GM21390 (cell line): ENCODE data around the gene MEGF11.

Experiments used
- ATAC-seq: cut with Tn5 transposase; IDR thresholded peaks from one replicate; pipeline ENCODE4 v1.9.1; 2021; ENCODE audit not compliant: unreplicated experiment

The MEGF11 gene

DNA sequence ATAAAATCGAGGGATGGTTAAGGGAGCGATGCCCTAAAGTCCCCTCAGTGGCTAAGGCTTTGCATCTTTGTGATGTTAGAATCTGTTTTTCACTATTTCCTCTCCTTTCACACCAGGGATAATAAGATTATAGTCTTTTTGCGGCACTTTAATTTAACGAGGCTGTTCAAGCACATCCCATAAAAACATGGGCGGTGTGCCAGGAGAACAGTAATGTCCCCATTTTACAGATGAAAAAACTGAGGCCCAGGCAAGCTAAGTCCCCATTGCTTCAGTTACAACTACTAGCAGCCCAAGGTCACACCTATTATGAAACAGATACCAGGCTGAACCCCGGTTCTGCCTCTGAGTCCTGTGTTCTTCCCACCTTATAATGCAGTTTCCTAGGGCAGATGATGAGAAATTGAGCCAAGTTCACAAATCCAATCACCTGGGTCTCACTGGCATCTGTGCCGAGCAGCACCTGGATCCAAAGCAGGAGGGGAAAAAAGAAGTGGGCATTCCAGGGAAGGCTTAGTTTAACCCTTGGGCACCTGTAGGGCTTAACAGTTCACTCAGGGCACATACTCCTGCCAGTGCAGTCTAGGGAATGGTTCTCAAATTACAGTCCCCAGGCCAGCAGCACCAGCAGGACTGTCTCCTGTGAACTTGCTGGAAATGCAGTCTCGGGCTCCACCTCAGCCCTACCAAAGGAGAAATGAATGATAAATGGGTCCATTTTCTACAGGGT is 215.0 kb downstream of the MEGF11 start:
- ATAC-seq, result no peak

DNA sequence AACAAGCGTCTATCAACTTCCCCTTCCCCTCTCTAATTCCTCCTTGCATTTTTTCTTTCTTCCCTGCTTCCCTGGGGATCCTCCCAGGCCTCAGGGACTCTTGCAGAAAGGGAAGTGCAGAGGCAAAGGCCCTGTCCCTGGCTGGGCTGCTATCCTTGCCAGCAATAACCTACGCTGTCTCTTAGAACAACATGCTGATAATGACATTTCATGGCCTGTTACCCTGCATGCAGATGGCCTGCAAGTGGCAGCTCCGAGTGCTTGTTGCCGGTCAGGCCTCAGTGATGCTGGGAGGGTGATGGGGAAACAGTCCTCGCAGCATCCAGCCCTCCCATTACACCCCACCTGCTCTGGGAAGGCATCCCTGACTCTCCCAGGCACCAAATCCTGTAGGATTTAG is 216.7 kb downstream of the MEGF11 start:
- no peak for ATAC-seq

DNA sequence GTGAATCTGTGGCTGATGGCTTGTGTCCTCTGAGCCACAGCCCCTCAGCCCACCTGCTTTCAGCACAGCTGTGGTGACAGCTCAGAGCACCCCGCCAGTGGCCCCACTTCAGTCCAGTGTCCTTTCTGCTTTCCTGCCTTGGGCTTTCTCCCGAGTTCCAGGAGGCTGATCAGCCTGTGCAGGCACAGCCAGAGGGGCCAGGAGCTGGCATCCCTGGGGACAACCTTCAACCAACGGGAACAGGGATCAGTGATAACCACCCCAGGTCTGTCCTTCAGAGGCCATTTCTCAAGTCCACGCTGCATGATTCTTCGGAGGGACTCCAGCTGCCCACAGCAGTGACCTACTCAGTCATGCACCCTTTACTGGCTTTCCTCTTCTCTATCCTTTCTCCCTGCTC is 217.6 kb downstream of the MEGF11 start:
- no peak for ATAC-seq

DNA sequence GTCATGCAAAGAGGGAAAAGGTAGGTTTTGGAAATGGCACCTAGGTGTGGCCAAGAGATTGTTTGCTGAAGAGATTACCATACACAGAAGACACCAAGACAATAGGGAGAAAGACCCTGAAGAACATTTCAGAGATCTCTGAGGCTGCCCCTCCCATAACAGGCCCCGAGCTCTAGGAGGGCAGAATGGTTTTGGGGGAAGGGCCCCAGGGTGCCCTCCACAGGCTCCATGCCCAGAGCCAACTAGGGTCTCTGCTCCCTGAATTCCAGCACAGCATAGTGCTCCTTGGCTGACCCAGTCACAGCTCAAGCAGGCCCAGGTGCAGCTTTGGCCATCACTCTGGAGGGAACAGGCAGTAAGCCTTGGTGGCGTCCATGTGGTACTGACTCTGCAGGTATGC is 220.4 kb downstream of the MEGF11 start:
- no peak for ATAC-seq

DNA sequence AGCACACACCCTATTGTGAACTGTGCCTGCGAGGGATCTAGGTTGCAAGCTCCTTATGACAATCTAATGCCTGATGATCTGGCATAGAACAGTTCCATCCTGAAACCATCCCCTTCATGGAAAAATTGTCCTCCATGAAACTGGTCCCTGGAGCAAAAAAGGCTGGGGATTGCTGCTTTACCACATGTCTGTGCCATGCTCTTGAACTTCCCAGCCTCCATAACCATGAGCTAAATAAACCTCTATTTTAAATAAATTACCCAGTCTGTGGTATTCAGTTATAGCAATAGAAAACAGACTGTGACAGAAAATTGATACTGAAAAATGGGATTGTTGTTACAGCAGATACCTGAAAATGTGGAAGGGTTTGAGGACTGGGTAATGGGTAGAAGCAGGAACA is 221.5 kb downstream of the MEGF11 start:
- no peak for ATAC-seq

DNA sequence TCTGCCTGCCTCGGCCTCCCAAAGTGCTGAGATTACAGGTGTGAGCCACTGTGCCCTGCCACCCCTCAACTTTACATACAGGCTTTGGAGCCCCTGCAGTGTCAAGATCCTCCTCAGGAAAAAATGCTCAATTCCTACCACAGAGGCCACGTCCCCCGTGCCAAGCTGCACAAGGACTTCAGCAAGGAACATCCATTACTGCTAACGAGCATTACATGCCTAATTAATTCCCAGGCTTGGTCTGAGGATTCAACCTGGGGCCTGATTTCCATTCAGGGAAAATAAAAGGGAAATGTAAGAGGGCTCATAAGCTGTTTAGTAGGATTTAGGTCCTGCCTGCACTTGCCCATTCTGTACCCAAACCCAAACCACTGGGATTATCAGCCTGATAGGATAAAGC is 222.9 kb downstream of the MEGF11 start:
- no peak for ATAC-seq

DNA sequence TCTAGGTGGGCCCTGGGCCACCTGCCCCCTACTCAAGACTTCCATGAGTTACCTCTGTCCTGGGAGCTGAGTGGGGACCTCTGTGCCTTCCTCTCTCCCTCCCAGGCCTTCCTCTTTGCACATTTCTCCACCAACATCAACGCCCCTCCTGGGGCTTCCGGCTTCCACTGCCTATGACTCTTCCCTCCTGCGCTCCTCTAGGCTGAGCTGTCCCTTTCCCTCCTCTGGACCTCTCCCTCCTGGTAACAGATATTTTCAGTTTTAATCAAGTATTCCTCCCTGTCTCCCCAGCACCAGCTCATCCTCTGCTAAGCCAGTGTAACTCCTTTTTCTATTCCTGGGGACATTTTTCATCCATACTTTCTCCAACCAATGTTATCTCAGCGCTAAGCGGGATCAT is 223.9 kb downstream of the MEGF11 start:
- ATAC-seq, result no peak

DNA sequence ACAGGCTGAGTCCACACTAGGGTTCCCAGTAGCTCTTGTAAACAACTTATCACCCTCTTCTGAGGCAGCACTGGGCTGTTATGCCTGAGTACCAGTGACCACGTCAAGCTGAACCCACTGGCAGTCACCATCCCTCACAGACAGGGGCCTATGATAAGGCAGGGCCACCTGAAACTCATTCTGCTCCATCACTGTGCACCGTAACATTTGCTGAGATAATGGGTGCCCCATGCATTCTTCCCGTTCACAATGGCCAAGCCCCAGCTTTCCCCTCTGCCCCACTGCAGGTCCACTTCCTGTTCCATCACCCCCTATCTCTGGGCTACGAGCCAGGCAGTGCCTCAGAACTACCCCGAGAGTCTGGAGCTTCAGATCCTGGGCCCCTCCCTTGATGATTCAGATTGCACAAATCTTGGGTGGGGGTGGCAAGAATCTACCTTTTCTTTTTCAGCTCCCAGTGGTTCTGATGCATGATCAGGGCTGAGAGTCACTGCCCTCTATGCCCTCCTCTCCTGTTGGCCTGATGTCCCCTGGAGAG is 226.2 kb downstream of the MEGF11 start:
- no peak for ATAC-seq

DNA sequence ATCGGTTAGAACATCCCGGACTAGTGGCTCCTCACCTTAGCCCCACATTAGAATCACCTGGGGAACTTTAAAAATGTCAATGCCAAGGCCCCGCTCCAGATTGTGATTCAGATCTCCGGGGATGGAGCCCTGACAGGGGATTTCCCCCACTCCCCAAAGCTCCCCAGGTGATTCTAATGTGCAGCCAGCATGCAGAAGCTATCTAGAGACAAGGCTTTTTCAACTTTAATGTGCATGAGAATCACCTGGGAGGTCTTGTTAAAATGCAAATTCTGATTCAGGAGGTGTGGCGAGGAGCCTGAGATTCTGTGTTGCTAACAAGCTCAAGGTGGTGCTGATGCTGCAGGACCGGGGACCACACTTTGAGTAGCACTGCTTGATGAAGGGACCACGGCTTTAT is 227.6 kb downstream of the MEGF11 start:
- ATAC-seq, result no peak

DNA sequence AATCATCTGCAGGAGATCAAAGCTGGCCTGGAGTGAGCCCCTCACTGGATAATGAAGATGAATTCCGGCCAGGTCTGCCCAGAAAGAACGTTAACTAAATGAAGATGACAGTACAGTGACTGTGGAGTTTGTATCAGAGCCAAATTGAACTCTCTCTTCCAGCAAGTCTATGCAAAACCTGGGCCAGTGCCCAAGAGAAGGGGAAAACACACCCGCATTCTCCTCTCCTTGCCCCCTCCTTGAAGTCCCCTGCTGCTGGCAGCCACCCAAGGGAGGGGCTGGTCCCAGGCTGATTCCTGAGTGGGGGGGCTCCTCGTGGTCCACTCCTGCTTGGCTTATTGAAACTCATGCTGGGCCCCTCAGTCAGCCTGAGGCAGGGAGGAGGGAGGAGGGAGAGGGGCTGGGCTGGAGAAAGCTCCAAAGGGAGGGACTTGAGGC is 228.5 kb downstream of the MEGF11 start:
- ATAC-seq, result no peak

DNA sequence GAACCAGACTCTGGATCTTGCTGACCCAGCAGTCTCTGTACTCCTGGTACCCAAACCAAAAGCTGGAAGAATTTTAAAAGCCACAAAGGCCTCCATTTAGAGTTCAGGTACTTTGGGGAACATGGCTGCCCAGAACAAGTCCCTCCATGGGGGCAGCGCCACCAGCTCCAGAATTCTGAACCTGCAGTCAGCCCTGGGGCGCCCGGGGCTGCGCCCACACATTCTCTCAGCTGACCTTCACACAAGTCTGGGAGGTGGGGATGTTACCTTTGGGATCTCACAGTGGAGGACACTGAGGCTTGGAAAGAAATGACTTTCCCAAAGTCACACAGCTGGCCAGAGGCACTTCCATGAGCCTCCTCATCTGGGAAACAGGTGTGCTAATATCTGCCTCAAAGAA is 229.4 kb downstream of the MEGF11 start:
- no peak for ATAC-seq

DNA sequence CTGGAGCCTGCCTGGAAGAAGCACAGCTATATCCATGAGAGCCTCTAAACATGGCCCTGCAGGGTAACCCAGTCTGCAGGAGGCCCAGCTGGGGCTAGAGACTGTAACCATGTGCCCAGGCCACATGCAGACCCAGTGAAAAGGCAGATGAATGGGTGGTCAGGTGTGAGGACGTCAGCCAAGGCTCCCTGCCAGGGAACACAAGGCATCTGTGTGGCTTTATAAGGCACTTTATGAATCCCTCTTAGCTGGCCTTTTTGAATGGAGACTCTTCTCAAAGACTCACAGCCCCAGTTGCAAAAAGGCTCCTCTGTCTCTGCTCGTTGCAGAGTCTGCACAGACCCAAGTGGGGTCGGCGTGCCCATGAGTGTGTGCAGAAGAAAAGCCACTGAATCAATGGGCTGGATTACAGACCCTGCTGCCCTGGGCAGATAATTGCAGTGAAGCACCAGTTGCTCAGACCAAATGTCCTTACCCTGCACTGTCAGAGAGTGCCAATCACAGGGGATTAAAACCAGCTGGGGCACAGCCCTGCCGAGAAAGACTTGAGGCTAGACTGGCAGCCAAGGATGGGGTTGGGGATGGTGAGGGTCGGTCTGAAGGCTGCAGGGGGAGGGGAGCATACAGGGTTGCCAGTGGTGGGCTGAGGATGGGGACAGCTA is 230.1 kb downstream of the MEGF11 start:
- ATAC-seq, result no peak

DNA sequence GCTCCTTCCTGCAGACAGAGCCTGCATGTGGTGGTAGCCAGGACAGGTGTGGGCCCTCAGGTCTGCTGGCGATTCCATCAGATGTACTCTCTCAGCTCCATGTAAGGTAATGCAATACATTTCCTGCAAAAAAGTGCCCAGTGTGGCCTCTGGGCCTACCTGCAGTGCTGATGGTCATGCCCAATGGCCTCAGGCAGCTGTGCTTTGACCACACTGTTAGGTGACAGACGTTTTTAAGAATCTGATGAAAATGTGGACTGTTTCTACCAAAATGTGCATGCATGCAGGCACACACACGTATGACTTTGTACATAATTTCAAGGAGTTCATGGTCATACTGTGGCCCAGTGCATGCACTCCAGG is 231.4 kb downstream of the MEGF11 start:
- ATAC-seq, result no peak

DNA sequence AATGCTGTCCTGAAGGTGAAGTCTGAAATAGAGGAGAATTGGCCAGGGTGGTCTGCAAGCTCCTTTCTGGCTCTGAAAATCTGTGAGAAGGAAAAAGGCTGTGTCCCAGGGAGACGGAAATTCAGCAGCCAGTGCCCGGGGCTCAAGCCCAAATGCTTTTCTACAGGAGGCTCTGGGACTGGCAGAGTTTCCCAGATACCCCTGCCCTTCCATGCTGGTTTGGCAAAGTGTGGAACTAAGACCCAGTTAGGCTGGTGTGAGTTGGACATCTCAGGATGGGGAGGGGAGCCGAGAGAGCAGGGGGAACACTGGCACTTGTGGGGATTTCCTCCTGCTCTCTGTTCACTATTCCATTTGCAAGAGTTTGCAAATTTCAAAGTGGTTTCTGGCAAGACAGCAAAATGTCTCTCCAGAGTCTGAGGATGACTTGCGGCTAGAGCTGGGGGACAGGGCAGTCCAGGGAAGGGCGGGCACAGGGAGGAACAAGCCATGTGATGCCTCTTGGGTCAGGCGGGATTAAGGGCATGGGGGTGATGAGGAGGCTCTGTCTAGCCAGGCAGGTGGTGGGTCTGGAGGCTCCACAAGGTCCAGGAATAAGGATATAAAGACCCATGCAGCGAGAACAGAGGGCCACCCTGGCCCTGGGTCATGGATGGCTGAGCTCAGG is 231.9 kb downstream of the MEGF11 start:
- ATAC-seq, result no peak

DNA sequence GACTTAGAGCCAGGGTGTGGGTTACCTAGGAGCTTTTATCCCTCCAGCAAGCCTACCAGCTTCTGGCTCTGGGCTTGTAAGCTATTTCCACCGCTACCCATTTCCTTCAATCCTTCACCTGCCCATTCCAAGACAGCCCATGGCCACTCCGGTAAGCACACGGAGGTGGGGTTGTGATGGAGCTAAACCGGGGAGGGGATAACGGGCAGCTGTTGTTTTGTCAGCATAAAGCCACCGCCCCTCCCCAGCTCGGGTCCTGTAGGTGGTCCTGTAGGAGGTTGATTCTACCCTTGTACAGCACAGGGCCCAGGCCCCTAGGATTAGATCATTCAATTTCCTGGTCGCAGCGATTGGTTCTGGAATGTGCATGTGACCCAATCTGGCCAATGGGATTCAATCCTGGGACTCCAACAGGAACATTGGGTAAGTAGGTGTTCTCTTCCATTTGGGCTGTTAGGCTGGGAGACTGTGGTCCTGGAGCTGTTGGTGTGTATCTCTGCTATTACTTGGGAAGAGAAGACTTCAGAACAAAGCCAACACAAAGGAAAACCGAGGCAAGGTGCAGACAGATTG is 233.6 kb downstream of the MEGF11 start:
- no peak for ATAC-seq

DNA sequence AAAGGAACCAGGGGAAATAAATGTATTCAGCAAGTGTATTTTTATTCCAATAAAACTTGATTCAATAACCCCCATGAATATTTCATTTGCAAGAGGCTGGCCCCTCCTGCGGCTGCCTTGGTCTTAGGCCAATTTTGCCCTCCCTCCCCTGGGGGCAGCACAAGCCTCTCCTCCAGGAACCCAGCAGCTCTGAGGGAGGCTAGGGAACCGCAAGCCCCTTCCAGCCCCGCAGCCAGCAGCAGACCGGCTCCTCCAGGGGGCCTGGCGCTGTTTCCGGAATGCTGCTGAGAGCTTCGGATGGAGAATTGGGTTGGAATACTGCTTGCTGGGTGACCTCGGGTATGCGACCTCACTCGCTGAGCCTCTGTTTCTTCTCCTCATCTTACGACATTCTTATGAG is 234.2 kb downstream of the MEGF11 start:
- no peak for ATAC-seq

DNA sequence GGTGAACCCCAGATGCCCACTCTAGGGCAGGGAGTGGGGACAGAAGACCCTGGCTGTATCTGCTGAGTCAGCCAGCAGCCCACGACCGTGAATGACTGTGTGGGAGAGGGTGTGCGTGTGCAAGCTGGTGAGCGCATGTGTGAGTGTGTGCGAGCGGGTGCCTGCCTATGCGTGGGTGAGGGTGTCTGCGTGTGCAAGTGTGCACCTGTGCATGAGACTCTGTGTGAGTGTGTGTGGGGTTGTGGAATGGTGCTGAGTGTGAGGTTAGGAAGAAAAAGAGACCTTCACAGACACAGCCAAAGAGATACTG is 235.1 kb downstream of the MEGF11 start:
- ATAC-seq, result no peak

DNA sequence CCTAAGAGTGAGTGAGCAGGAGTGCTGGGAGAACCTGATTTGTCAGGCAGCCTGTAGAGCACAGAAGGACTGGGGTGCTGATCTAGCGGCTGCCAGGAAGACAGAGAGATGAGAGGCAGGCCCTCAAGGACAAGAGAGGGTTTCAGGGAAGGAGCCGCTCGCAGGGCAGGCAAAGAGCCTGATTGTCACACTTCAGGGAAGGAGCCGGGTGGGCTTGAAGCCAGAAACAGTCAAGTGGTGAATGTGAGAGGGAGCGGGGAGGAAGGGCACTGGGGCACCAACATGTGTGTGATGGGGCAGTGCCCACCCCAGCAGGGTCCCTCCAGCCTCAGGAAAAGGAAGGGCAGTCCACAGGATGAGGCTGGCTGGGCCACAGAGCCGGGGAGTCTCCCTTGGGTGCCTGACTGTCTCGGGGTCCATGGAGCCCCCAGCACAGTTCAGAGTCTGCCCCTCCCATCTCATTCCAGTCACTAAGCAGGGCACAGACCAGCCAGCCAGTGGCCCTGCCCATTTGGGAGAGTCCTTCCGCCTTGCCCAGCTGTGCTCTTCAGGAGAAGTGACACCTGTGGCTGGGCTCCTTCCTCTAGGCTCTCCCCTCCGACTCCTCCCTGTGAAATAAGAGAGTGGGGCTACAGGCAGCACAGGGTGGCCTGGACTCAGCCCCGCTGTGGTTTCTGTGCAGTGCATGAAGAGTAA is 235.6 kb downstream of the MEGF11 start:
- no peak for ATAC-seq

DNA sequence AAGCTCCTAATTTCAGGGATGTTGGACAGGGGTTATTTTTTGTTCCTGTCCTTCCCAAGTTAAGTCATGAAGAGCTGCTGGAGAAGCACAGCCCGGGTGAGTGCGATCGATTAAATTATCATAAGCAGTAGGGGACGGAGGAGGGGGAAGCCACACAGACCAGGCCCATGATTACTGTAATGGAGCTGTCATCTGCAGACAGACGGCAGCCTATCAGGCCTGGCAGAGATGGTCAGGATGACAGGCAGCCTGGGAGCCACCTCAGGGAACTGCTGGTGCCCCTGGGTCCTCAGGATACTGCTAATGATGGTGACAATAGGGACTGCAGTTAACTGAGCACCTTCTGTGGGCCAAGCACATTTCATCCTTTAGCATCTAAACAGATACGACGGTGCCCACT is 236.6 kb downstream of the MEGF11 start:
- no peak for ATAC-seq

DNA sequence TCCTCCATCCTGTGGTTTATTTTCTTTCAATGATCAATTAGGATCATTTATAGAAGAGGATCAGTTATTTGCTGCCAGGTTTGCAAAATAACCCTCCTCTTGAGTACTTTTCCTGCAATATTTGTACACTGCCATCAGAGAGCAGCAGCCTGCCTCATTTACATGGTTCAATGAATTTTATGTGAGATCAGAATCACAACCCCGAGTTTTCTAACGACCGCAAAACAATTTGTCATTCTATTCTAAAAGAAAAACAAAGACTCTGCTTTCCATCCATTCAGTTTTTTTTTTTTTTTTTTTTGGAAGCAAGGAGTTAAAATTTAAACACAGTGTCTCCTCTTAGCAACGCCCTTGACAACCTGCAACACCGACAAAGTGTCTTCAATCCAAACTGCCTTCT is 237.4 kb downstream of the MEGF11 start:
- ATAC-seq, result no peak

DNA sequence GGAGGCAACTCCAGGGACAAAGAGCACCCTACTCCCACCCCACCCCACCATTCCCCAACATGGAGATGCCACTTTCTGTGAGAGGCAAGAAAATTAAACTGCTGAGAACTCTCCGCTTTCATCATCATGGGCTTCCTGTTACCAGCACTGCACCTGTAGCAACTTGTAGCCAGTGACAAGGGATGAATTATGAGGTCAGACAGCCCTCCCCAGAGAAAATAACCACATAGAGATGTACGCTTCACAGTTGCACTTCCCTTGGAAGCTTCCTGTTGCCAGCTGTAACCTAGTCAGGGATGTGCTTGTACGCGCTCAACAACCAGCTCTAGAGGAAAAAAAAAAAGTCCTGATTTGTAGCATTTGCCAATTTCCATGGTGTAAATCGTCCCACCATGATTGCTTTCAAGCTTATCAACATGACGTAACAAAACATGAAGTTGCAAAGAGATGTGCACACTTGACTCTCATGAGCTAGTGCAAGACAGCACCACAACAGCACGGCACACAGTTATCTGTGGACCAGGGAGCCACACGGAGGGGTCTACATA is 238.8 kb downstream of the MEGF11 start:
- no peak for ATAC-seq
